Activated naive CD4-positive, alpha-beta T cell (primary cell): ENCODE measurements around the gene RBM26.

Experiments
- DNase-seq, 4 experiments: peaks; one replicate each; lab custom pipeline; 2025; lab: John Stamatoyannopoulos, UW

Gene RBM26

GRCh38 chr13:79423801-79424642 lies 18.0 kb upstream of the RBM26 start:
- DNase-seq = no peak

- DNase-seq = no peak
These were observed 17.3 kb upstream of the RBM26 start for GRCh38 chr13:79423340-79423739.

GRCh38 chr13:79419365-79419764 lies 13.3 kb upstream of the RBM26 start:
- DNase-seq = no peak

- no peak for DNase-seq
These were observed 11.7 kb upstream of the RBM26 start for GRCh38 chr13:79417741-79418140.

GRCh38 chr13:79413521-79413920 lies 7.5 kb upstream of the RBM26 start:
- DNase-seq = no peak

- DNase-seq = no peak
These were observed 3.8 kb upstream of the RBM26 start for GRCh38 chr13:79409828-79410227.

- DNase-seq = no peak
These were observed 1.4 kb upstream of the RBM26 start for GRCh38 chr13:79407349-79407979.

- DNase-seq = no peak
These were observed 498 bp upstream of the RBM26 start for GRCh38 chr13:79406597-79406908.

- DNase-seq = peak in 3 of 4 experiments; percentile 8 to 31 (median 20)
These were observed 589 bp downstream of the RBM26 start for GRCh38 chr13:79405501-79405830.

- DNase-seq = no peak
These were observed 1.1 kb downstream of the RBM26 start for GRCh38 chr13:79404985-79405384.

GRCh38 chr13:79404361-79404760 lies 1.7 kb downstream of the RBM26 start:
- DNase-seq = no peak

- DNase-seq = no peak
These were observed 2.9 kb downstream of the RBM26 start for GRCh38 chr13:79403113-79403512.

- no peak for DNase-seq
These were observed 3.4 kb downstream of the RBM26 start for GRCh38 chr13:79402679-79403078.

- no peak for DNase-seq
These were observed 3.9 kb downstream of the RBM26 start for GRCh38 chr13:79402074-79402635.

GRCh38 chr13:79401259-79402070 lies 4.6 kb downstream of the RBM26 start:
- no peak for DNase-seq

GRCh38 chr13:79398915-79399314 lies 7.1 kb downstream of the RBM26 start:
- DNase-seq = no peak

- DNase-seq = no peak
These were observed 7.9 kb downstream of the RBM26 start for GRCh38 chr13:79398127-79398526.

GRCh38 chr13:79395881-79396280 lies 10.2 kb downstream of the RBM26 start:
- DNase-seq = no peak

- DNase-seq = peak in 2 of 4 experiments; percentile 6 to 7
These were observed 12.3 kb downstream of the RBM26 start for GRCh38 chr13:79393564-79394249.

GRCh38 chr13:79392882-79393563 lies 13.0 kb downstream of the RBM26 start:
- no peak for DNase-seq

GRCh38 chr13:79389026-79389425 lies 17.0 kb downstream of the RBM26 start:
- no peak for DNase-seq
